Esophagus muscularis mucosa (tissue), 4 donors: ENCODE results near the gene CCDC51.

Experiments used
- EP300 ChIP-seq: sonication (generic); formaldehyde crosslinking; IDR thresholded peaks from one replicate; pipeline ENCODE4 v1.6.1; 2017; ENCODE audit warnings: antibody characterized with exemption
- POLR2A ChIP-seq: fragments of 450-650 bp; IDR thresholded peaks from one replicate; pipeline ENCODE4 v1.6.1; 2017; ENCODE audit warnings: antibody characterized with exemption, moderate library complexity, mild to moderate bottlenecking, low read depth
- POLR2AphosphoS5 ChIP-seq, 2 donors: sonication (generic); formaldehyde crosslinking; IDR thresholded peaks; one replicate each; pipeline ENCODE4 v1.6.1; 2017; ENCODE audit warnings: antibody characterized with exemption in 2 of 2
- TF ChIP-seq, protein P1 (sequence below), 3 experiments: fragments of 200-600 bp in 2 of 3; fragments of 450-650 bp in 1 of 3; sonication (generic) in 2 of 3; IDR thresholded peaks; one replicate each; pipeline ENCODE4 v1.5.1; 2017 to 2019; ENCODE audit warnings: antibody characterized with exemption in 3 of 3, mild to moderate bottlenecking in 2 of 3, moderate library complexity in 1 of 3

DNA sequence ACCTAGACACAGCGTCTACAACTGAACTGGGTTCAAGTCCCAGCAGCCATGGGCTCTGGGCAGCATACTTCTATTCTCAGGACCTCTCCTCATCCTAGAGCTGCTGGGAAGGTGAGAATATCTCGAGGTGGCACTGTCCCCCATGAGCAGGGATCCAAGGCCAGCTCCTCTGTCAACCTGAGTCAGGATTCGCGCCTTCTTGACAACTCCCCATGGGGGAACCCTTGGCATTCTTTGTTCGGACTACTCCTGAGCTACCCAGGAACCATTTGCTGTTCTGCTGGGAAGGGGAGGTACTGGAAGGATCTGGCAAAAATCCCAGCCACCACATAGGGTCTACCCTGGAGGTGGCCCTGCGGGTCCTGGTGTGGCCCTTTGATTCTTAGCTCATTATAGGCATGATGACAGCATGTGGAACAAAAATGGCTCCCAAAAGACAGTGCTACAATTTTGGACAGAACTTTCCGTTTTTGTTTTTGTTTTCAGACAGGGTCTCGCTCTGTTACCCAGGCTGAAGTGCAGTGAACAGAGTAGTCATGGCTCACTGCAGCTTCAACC lies 32.3 kb downstream of the CCDC51 start:
- TF ChIP-seq POLR2A (no peak), EP300 (no peak), POLR2AphosphoS5 (IDR thresholded peaks at IDR 0.05) (no peak)
- TF ChIP-seq, protein P1, sequence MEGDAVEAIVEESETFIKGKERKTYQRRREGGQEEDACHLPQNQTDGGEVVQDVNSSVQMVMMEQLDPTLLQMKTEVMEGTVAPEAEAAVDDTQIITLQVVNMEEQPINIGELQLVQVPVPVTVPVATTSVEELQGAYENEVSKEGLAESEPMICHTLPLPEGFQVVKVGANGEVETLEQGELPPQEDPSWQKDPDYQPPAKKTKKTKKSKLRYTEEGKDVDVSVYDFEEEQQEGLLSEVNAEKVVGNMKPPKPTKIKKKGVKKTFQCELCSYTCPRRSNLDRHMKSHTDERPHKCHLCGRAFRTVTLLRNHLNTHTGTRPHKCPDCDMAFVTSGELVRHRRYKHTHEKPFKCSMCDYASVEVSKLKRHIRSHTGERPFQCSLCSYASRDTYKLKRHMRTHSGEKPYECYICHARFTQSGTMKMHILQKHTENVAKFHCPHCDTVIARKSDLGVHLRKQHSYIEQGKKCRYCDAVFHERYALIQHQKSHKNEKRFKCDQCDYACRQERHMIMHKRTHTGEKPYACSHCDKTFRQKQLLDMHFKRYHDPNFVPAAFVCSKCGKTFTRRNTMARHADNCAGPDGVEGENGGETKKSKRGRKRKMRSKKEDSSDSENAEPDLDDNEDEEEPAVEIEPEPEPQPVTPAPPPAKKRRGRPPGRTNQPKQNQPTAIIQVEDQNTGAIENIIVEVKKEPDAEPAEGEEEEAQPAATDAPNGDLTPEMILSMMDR (IDR thresholded peaks at IDR 0.05) = no peak
